GM21367 (cell line): ENCODE data around the gene PSMD9.

Experiments used
- ATAC-seq: cut with Tn5 transposase; IDR thresholded peaks from one replicate; pipeline ENCODE4 v1.9.1; 2021; ENCODE audit not compliant: unreplicated experiment

PSMD9 gene

DNA sequence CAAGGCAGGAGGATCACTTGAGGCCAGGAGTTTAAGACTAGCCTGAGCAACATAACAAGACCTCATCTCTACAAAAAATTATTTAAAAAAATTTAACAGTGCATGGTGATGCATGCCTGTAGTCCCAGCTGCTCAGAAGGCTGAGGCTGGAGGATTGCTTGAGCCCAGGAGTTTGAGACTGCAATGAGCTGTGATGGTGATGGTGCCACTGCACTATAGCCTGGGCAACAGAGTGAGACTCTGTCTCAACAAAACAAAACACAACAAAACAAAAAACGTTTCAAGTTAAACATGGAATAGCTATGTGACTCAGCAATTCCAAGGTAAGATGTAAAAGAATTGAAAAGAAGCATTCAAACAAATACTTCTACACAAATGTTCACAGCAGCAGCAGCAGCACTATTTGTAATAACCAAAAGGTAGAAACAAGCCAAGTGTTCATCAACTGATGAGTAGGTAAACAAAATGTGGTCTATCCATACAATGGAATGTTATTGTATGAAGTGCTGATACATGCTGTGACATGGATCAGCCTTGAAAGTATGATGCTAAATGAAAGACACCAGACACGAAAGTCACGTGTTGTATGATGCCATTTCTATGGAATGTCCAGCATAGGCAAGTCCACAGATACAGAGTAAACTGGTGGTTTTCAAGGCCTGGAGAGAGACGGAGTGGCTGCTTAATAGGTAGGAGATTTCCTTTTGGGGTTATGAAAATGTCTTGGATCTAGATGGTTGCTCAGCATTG, 61.2 kb downstream of the PSMD9 start:
- ATAC-seq = no peak

DNA sequence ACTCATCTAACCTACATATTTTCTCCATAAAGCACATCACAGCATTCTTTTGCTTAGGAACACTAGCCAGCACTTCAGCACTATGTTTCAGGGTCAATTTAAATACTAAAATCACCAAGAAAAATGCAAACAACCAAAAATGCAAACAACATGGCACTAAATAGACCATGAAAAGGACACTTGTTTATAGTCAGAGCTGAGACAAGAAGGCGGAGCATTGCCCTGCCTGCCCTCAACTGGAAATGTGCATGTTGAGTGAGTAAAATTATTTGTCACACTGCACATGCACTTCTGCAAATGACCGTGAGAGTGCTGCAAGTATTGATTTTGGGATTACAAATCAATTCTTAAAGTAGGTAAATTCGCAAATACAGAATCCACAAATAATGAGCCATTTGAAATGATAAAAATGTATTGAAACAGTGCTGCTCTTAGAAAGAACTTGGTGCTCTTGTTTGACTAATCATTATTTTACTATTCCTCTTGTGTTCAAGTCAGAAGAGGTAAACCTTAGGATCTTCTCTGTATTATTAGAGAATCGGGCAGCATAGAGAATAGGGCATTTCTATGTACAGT, 64.6 kb downstream of the PSMD9 start:
- no peak for ATAC-seq

DNA sequence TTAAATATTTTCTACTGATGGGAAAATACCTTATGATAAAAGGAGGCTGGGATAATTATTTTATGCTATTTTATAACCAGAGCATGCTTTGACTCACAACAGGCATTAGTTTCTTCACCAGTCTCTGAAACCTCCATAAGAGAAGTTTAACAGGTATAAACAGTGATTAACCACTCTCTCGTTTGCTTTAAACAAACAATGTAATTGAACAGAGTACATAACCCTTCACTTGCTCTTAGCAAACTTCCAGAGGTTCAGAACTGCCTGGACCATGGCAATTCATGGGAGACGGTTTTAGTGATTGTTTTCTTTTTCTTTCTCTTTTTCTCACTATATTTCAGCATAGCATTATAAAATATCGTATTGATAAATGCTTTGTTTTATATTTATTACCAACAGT, 65.1 kb downstream of the PSMD9 start:
- no peak for ATAC-seq

DNA sequence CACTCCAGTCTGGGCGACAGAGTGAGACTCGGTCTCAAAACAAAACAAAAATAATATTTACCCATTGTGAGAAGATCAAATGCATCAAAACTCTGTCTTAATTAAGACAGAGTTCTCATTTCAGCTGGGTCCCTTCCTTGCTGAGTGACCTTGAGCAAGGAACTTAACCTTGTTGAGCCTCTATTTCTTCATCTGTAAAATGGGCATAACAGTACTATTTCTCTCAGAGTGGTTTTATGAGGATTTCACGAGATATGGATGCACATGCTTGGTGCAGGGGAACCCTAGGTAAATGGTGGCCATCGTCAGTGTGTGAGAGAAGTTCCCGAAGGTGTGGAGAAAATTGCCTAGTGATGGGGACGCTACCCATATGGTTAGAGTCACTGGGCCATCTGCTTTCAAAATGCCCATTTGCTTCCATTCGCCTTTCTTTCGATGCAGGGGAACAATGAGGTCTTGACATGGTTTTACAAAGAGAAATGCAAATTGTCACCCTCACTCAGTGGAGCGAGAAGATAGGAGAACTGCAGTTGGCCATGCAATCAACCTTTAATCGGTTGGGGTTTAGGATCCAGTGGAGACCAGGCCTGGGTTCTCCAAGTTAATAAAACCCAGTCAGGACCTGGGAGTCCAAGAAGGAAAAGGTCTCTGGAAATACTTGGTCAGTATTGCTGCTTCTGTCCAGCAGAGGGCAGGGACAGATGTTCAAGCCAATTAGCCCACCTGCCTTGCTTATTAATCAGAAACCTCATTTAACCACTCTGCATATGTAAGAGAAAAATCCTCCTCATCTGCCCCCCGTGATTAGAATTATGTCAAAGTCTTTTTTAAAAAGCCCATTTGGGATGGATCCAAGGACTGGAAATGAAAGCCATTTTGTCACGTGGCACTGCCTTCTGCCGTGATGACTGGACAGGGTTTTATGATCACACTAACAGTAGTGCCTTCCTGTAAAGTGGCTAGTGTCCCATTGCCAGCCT, 67.0 kb downstream of the PSMD9 start:
- no peak for ATAC-seq

DNA sequence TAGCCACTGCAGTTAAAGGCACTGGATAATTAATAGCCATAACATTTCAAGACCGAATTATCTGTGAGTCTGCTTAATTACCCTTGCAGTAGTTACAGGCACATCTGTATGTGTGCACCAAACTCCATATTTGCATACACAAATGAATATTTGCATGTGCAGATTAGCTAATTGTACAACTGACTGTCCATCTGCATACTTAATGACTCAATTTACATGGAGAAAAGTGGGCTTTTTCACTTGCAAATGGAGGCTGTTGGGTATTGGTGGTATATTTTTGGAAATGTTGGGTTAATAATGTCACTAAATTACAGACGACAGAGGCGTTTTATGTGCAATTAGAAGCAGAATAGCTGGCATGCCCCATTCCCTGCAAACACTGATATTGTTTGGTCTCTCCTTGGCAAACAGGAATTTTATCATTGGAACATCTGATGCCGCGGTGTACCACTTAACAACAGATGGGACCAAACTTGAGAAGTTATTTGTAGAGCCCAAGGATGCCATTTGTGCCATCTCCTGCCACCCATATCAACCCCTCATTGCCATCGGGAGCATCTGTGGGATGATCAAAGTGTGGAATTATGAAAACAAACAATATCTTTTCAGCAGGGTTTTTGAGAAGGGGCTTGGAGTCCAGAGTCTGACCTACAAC, 69.4 kb downstream of the PSMD9 start:
- no peak for ATAC-seq

DNA sequence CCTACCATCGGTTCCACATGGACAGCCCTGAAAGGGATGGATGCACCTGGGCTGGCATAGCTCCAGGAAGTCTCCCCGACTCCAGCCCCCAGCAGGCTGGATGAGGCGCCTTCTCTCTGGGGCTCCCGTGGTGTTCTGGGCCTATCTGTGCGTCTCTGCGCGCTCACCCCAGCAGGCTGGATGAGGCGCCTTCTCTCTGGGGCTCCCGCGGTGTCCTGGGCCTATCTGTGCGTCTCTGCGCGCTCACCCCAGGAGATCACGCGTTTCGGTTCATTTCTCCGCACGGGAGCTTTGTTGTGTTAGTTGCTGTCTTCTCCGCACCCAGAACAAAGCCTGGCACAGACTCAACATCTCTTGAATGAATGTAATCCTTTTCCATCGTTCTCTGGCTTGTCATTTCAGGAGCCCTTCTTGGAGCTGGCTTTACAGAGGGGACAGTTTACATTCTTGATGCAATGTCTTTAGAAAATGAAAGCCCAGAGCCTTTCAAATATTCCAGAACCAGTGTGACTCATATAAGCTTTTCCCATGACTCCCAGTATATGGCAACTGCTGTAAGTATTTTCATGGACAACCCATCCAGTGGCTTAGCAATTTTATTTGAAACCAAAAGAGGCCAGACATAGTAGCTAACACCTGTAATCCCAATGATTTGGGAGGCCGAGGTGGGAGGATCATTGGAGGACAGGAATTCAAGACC, 70.1 kb downstream of the PSMD9 start:
- ATAC-seq = no peak

DNA sequence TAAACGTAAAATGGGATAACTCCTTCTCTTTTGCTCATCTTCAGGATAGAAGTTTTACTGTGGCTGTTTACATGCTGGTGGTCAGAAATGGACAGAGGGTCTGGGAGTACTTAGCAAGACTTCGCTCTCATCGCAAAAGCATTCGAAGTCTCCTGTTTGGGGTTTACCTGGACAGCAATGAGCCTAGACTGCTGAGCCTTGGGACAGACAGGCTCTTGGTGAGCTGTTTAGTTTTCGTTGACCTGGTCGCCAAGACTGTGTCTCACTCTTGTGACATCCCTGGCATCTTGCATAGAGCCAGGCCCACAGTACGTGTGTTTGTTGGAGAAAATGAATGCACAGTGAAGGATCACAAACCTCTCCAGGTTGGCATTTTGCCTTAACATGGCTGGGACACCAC, 72.0 kb downstream of the PSMD9 start:
- no peak for ATAC-seq

DNA sequence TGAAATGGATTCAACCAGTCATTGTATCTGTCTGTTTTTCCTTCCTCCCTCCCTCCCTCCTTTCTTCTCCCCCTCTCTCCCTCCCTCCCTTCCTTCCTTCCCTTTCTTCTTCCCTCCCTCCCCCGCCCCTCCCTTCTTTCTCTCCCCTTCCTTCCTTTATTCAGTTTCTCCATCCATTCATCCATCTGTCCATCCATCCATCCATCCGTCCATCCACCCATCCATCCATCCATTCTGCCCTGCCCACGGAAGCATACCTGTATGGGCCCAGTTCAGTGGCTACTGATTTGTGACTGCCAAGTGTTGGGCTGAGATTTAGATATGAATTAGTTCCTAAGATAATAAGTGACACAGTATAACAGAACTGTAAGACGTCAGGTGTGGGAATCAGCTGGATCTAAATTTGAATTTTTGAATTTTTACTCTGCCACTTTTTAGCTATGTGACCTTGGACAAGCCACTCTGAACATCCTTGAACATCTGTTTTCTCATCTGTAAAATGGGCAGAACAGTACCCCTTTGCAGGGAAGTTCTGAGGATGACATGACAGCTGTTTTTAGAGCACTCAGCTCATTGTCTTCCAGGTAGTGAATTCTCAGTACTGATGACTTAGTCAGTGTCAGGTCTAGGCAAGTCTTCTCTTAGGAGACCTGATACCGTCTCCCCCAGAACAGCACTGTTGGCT, 72.7 kb downstream of the PSMD9 start:
- ATAC-seq = no peak

DNA sequence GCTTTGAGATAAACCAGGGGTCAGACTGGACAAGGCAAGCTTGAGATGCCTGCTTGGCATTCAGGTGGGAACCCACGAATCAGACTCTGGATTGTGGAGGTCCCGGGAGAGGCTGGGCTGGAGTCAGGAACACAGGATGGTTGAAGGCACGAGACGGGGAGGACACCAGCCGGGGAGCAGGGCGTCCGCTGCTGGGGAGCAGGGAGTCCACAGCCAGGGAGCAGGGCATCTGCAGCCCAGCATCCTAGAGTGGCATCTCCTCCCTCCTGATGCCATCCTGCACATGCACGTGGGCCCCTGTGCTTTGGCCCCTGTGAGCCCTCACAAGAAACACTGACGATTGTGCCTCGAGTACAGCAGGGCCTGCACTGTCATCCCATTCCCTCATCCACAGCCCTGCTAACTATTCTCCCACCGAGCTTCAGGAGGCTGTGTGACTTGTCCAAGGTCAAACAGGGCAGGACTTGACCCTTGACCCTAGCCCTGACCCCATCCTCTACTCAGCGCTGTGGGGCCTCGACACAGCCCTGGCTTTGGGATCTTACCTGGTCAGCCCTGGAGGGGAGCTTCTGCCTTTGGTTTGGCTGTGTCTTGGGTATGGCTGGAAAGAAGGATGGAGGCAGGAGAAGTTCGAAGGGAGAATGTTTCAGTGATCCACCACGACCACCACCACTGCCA, 74.9 kb downstream of the PSMD9 start:
- ATAC-seq = no peak

DNA sequence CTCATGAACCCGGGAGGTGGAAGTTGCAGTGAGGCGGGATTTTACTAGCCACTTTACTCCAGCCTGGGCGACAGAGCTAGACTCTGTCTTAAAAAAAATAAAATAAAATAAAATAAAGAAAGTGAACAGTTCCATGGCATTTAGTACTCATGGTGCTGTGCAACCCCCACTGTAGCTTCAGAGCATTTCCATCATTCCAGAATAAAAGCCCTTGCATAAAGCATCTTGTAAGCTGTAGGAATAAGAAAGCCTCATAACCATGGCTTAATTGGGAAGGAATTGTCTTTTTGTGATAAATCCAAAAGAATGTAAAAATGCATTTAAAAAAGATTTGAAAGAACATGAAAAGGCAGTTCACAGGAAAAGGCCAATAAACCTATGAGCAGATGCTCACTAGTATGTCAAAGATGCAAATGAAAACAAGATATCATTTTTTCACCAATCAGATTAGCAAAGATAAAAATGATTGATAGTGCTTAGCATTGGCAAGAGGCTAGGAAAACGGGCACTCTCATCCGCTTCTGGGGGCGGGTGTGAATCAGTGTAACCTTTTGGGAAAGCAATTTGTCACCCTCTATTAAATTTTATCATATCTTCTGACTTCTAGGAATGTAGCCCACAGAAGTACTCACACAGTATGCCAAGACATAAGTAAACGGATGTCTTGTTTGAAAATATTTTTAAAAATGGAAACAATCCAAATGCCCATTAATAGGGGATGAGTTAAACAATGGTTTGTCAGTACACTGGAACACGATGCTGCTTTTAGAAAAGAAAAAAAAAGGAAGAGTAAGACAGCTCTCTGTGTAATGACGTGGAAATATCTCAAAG, 76.4 kb downstream of the PSMD9 start:
- ATAC-seq = no peak

DNA sequence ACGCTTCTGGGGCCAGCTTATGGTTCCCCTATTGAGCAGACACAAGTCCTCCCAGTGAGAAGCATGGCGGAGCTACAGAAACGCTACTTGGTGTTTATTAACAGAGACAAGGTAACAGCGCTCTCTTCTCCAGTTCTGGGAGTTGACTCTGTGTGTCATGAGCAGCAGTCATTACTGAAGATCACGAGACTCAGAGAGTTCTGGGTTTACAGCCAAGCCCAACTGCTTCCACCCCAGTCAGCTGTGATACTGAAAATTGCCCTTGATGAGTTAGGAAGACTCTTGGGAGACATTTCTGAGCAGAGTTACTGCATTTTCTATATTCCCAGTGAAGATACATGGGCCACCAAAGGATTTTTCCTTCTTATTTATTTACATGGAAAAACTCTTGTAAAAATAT, 78.4 kb downstream of the PSMD9 start:
- ATAC-seq = no peak
